ENCODE measurements around the gene SIGLEC6.

Gene SIGLEC6

GRCh38 chr19:51472607-51473006 lies 58.9 kb downstream of the SIGLEC6 start:
- Histone ChIP-seq H3K36me3 (ENCODE audit: control insufficient read depth, insufficient read depth, low read length) (no peaks in the 10 kb centered on the region), H3K27ac (ENCODE audit: low read depth, low read length) (no peak overlapping the region), H3K4me1 (ENCODE audit: control insufficient read depth, insufficient read depth, low read length) (no peaks in the 10 kb centered on the region), H3K9me3 (ENCODE audit: control insufficient read depth, insufficient read depth, low read depth, low read length) (no peaks in the 10 kb centered on the region), H3K27me3 (ENCODE audit: control insufficient read depth, insufficient read depth, low read length) (peaks cover 47% of the 10 kb centered on the region), H3K4me3 (ENCODE audit: low read depth, low read length) (no peak overlapping the region), H3K9ac (ENCODE audit: low read length) (no peak overlapping the region)

GRCh38 chr19:51471527-51471926 lies 59.9 kb downstream of the SIGLEC6 start:
- peaks cover 57% of the 10 kb centered on the region for H3K27me3 ChIP-seq (ENCODE audit: control insufficient read depth, insufficient read depth, low read length)

GRCh38 chr19:51470966-51471365 lies 60.5 kb downstream of the SIGLEC6 start:
- no peaks in the 10 kb centered on the region for H3K36me3 ChIP-seq (ENCODE audit: control insufficient read depth, insufficient read depth, low read length)
- H3K27me3 ChIP-seq (ENCODE audit: control insufficient read depth, insufficient read depth, low read length) = peaks cover 59% of the 10 kb centered on the region
- no peak overlapping the region for H3K9ac ChIP-seq (ENCODE audit: low read length)
- no peaks in the 10 kb centered on the region for H3K9me3 ChIP-seq (ENCODE audit: control insufficient read depth, insufficient read depth, low read depth, low read length)
- no peak overlapping the region for H3K4me3 ChIP-seq (ENCODE audit: low read depth, low read length)
- H3K27ac ChIP-seq (ENCODE audit: low read depth, low read length) = no peak overlapping the region
- no peaks in the 10 kb centered on the region for H3K4me1 ChIP-seq (ENCODE audit: control insufficient read depth, insufficient read depth, low read length)

More at GRCh38 chr19:51471527-51471926, 59.9 kb downstream of the SIGLEC6 start:
- no peak overlapping the region for H3K9ac ChIP-seq (ENCODE audit: low read length)
- H3K36me3 ChIP-seq (ENCODE audit: control insufficient read depth, insufficient read depth, low read length) = no peaks in the 10 kb centered on the region
- H3K4me1 ChIP-seq (ENCODE audit: control insufficient read depth, insufficient read depth, low read length) = no peaks in the 10 kb centered on the region
- H3K4me3 ChIP-seq (ENCODE audit: low read depth, low read length) = no peak overlapping the region
- no peaks in the 10 kb centered on the region for H3K9me3 ChIP-seq (ENCODE audit: control insufficient read depth, insufficient read depth, low read depth, low read length)
- no peak overlapping the region for H3K27ac ChIP-seq (ENCODE audit: low read depth, low read length)

- Histone ChIP-seq H3K9ac (ENCODE audit: low read length) (no peak overlapping the region), H3K27me3 (ENCODE audit: control insufficient read depth, insufficient read depth, low read length) (peaks cover 62% of the 10 kb centered on the region), H3K4me3 (ENCODE audit: low read depth, low read length) (no peak overlapping the region), H3K9me3 (ENCODE audit: control insufficient read depth, insufficient read depth, low read depth, low read length) (no peaks in the 10 kb centered on the region), H3K36me3 (ENCODE audit: control insufficient read depth, insufficient read depth, low read length) (no peaks in the 10 kb centered on the region), H3K4me1 (ENCODE audit: control insufficient read depth, insufficient read depth, low read length) (no peaks in the 10 kb centered on the region), H3K27ac (ENCODE audit: low read depth, low read length) (no peak overlapping the region)
Measured at GRCh38 chr19:51469629-51470028, 61.8 kb downstream of the SIGLEC6 start.

- Histone ChIP-seq H3K4me3 (ENCODE audit: low read depth, low read length) (no peak overlapping the region), H3K9ac (ENCODE audit: low read length) (no peak overlapping the region)
Measured at GRCh38 chr19:51469162-51469561, 62.3 kb downstream of the SIGLEC6 start.

GRCh38 chr19:51468545-51468920 lies 62.9 kb downstream of the SIGLEC6 start:
- Histone ChIP-seq H3K4me3 (ENCODE audit: low read depth, low read length) (no peak overlapping the region), H3K36me3 (ENCODE audit: control insufficient read depth, insufficient read depth, low read length) (no peaks in the 10 kb centered on the region)

More at GRCh38 chr19:51469162-51469561, 62.3 kb downstream of the SIGLEC6 start:
- no peak overlapping the region for H3K27ac ChIP-seq (ENCODE audit: low read depth, low read length)
- H3K27me3 ChIP-seq (ENCODE audit: control insufficient read depth, insufficient read depth, low read length) = peaks cover 65% of the 10 kb centered on the region
- H3K4me1 ChIP-seq (ENCODE audit: control insufficient read depth, insufficient read depth, low read length) = no peaks in the 10 kb centered on the region
- no peaks in the 10 kb centered on the region for H3K36me3 ChIP-seq (ENCODE audit: control insufficient read depth, insufficient read depth, low read length)
- no peaks in the 10 kb centered on the region for H3K9me3 ChIP-seq (ENCODE audit: control insufficient read depth, insufficient read depth, low read depth, low read length)

GRCh38 chr19:51467864-51468544 lies 63.5 kb downstream of the SIGLEC6 start:
- Histone ChIP-seq H3K27me3 (ENCODE audit: control insufficient read depth, insufficient read depth, low read length) (peaks cover 66% of the 10 kb centered on the region), H3K36me3 (ENCODE audit: control insufficient read depth, insufficient read depth, low read length) (no peaks in the 10 kb centered on the region), H3K4me1 (ENCODE audit: control insufficient read depth, insufficient read depth, low read length) (no peaks in the 10 kb centered on the region), H3K9me3 (ENCODE audit: control insufficient read depth, insufficient read depth, low read depth, low read length) (no peaks in the 10 kb centered on the region), H3K27ac (ENCODE audit: low read depth, low read length) (no peak overlapping the region), H3K9ac (ENCODE audit: low read length) (no peak overlapping the region), H3K4me3 (ENCODE audit: low read depth, low read length) (no peak overlapping the region)

More at GRCh38 chr19:51468545-51468920, 62.9 kb downstream of the SIGLEC6 start:
- Histone ChIP-seq H3K4me1 (ENCODE audit: control insufficient read depth, insufficient read depth, low read length) (no peaks in the 10 kb centered on the region), H3K9ac (ENCODE audit: low read length) (no peak overlapping the region), H3K27me3 (ENCODE audit: control insufficient read depth, insufficient read depth, low read length) (peaks cover 62% of the 10 kb centered on the region), H3K9me3 (ENCODE audit: control insufficient read depth, insufficient read depth, low read depth, low read length) (no peaks in the 10 kb centered on the region), H3K27ac (ENCODE audit: low read depth, low read length) (no peak overlapping the region)

Data from HUES6 (cell line).